Astrocyte (in vitro differentiated cells and primary cell): ENCODE data around the gene SP9. TPM values are rescaled to one million over a fixed set of nuclear protein-coding genes. Genes with fewer than 3 reads are reported as not detected.
A peak's percentile ranks its signal among the peaks of the same experiment; 100 is the strongest.

Experiments used
- DNase-seq: peaks from one replicate; pipeline ENCODE4 v3.0.0-alpha.2; 2010; ENCODE audit warnings: low read depth
- FAIRE-seq: peaks from 2 replicates; lab custom pipeline; 2011; peaks lifted over from hg19 to GRCh38; lab: Jason Lieb, UNC
- H2AFZ ChIP-seq: 2 replicates; pipeline ENCODE4 v1.6.0; 2012; ENCODE audit warnings: low read depth, low read length, inconsistent platforms
- H3K27ac ChIP-seq: 2 replicates; pipeline ENCODE4 v1.5.1; 2011; ENCODE audit warnings: low read depth, low read length, inconsistent platforms
- H3K27me3 ChIP-seq: 2 replicates; pipeline ENCODE4 v1.6.0; 2011; ENCODE audit warnings: low read length, inconsistent platforms; ENCODE audit not compliant: insufficient read depth
- H3K36me3 ChIP-seq: 2 replicates; pipeline ENCODE4 v1.5.1; 2011; ENCODE audit warnings: low read length, inconsistent platforms; ENCODE audit not compliant: insufficient read depth
- H3K4me1 ChIP-seq: 2 replicates; pipeline ENCODE4 v1.5.1; 2011; ENCODE audit warnings: low read length, inconsistent platforms; ENCODE audit not compliant: insufficient read depth
- H3K4me2 ChIP-seq: 2 replicates; pipeline ENCODE4 v1.6.0; 2012; ENCODE audit warnings: low read length, inconsistent platforms
- H3K4me3 ChIP-seq: 2 replicates; pipeline ENCODE4 v1.5.1; 2011; ENCODE audit warnings: low read depth, mild to moderate bottlenecking, low read length, inconsistent platforms; ENCODE audit not compliant: insufficient read depth
- H3K79me2 ChIP-seq: 2 replicates; pipeline ENCODE4 v1.6.0; 2012; ENCODE audit warnings: mild to moderate bottlenecking, low read length, inconsistent platforms; ENCODE audit not compliant: insufficient read depth
- H3K9ac ChIP-seq: 2 replicates; pipeline ENCODE4 v1.6.0; 2012; ENCODE audit warnings: mild to moderate bottlenecking, low read length, inconsistent platforms
- H3K9me3 ChIP-seq: 2 replicates; pipeline ENCODE4 v1.5.1; 2012; ENCODE audit warnings: low read depth, mild to moderate bottlenecking, low read length, inconsistent platforms; ENCODE audit not compliant: insufficient read depth
- H4K20me1 ChIP-seq: 2 replicates; pipeline ENCODE4 v1.6.0; 2012; ENCODE audit warnings: low read length, inconsistent platforms; ENCODE audit not compliant: insufficient read depth
- H3K27ac Mint-ChIP-seq: one replicate; pipeline ENCODE4 v1.8.0; 2021; ENCODE audit warnings: mild to moderate bottlenecking, mixed read lengths; ENCODE audit not compliant: unreplicated experiment
- H3K27me3 Mint-ChIP-seq: one replicate; pipeline ENCODE4 v1.8.0; 2021; ENCODE audit warnings: low read depth, mixed read lengths; ENCODE audit not compliant: unreplicated experiment
- H3K36me3 Mint-ChIP-seq: one replicate; pipeline ENCODE4 v1.8.0; 2021; ENCODE audit warnings: low read depth, mixed read lengths; ENCODE audit not compliant: unreplicated experiment
- H3K4me1 Mint-ChIP-seq: one replicate; pipeline ENCODE4 v1.8.0; 2021; ENCODE audit warnings: low read depth, mixed read lengths; ENCODE audit not compliant: unreplicated experiment
- H3K4me3 Mint-ChIP-seq: one replicate; pipeline ENCODE4 v1.8.0; 2021; ENCODE audit warnings: mild to moderate bottlenecking, moderate library complexity, mixed read lengths; ENCODE audit not compliant: unreplicated experiment
- H3K9me3 Mint-ChIP-seq: one replicate; pipeline ENCODE4 v1.8.0; 2021; ENCODE audit warnings: mild to moderate bottlenecking, mixed read lengths; ENCODE audit not compliant: unreplicated experiment
- EZH2 ChIP-seq: IDR thresholded peaks from 2 replicates; pipeline ENCODE4 v1.6.1; 2012; ENCODE audit warnings: mild to moderate bottlenecking, low read length, inconsistent platforms; ENCODE audit not compliant: insufficient read depth
- total RNA-seq: library from RNA; stranded (reverse); gene quantifications from 2 replicates; pipeline ENCODE4 v1.2.1, GENCODE V29; 2021
- TF ChIP-seq, protein P1 (sequence below): IDR thresholded peaks from 2 replicates; pipeline ENCODE4 v1.5.1; 2011; ENCODE audit warnings: low read depth, mild to moderate bottlenecking, inconsistent platforms, low read length, moderate library complexity; ENCODE audit not compliant: insufficient read depth

Gene SP9
- total RNA-seq, 1 donor from 2014 or later, result not detected

DNA sequence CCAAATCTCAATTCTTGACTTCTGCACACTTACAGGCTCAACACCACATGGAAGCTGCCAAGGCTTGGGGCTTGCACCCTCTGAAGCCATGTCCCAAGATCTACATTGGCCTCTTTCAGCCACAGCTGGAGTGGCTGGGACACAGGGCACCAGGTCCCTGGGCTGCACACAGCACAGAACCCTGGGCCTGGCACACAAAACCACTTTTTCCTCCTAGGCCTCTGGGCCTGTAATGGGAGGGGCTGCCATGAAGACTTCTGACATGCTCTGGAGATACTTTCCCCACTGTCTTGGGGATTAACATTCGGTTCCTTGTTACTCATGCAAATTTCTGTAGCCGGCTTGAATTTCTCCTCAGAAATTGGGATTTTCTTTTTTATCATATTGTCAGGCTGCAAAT is 29.9 kb downstream of the SP9 start:
- Histone ChIP-seq H3K9me3 (peaks cover 5% of the 10 kb centered on the region), H3K4me2 (no peak overlapping the region), H3K27ac (no peak overlapping the region), H3K4me1 (no peaks in the 10 kb centered on the region), H3K36me3 (peaks cover 2% of the 10 kb centered on the region), H3K79me2 (no peaks in the 10 kb centered on the region), H4K20me1 (no peaks in the 10 kb centered on the region), H2AFZ (no peak overlapping the region), H3K4me3 (no peak overlapping the region), H3K27me3 (no peaks in the 10 kb centered on the region), H3K9ac (no peak overlapping the region)
- Mint-ChIP-seq H3K36me3 (peaks cover 33% of the 10 kb centered on the region), H3K27me3 (no peaks in the 10 kb centered on the region), H3K9me3 (peaks cover 13% of the 10 kb centered on the region), H3K27ac (no peak overlapping the region), H3K4me1 (no peaks in the 10 kb centered on the region), H3K4me3 (no peak overlapping the region)
- DNase-seq (no peak), FAIRE-seq (no peak)
- TF ChIP-seq, protein P1, sequence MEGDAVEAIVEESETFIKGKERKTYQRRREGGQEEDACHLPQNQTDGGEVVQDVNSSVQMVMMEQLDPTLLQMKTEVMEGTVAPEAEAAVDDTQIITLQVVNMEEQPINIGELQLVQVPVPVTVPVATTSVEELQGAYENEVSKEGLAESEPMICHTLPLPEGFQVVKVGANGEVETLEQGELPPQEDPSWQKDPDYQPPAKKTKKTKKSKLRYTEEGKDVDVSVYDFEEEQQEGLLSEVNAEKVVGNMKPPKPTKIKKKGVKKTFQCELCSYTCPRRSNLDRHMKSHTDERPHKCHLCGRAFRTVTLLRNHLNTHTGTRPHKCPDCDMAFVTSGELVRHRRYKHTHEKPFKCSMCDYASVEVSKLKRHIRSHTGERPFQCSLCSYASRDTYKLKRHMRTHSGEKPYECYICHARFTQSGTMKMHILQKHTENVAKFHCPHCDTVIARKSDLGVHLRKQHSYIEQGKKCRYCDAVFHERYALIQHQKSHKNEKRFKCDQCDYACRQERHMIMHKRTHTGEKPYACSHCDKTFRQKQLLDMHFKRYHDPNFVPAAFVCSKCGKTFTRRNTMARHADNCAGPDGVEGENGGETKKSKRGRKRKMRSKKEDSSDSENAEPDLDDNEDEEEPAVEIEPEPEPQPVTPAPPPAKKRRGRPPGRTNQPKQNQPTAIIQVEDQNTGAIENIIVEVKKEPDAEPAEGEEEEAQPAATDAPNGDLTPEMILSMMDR, result no peak
- no peak for TF ChIP-seq EZH2

DNA sequence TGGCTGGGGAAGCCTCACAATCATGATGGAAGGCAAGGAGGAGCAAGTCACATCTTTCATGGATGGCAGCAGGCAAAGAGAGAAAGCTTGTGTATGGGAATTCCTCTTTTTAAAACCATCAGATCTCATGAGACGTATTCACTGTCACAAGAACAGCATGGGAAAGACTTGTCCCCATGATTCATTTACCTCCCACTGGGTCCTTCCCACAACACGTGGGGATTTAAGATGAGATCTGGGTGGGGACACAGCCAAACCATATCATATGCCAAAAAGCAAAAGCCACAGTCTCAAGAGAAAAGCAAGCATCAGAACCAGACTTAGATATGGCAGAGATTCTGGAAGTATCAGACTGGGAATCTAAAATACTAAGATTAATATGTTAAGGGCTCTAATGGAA is 30.8 kb downstream of the SP9 start:
- Histone ChIP-seq H3K4me1 (no peaks in the 10 kb centered on the region), H3K27me3 (no peaks in the 10 kb centered on the region), H3K9me3 (peaks cover 5% of the 10 kb centered on the region), H3K79me2 (no peaks in the 10 kb centered on the region), H4K20me1 (no peaks in the 10 kb centered on the region), H3K4me2 (no peak overlapping the region), H3K9ac (no peak overlapping the region), H3K4me3 (no peak overlapping the region), H2AFZ (no peak overlapping the region), H3K36me3 (peaks cover 6% of the 10 kb centered on the region), H3K27ac (no peak overlapping the region)
- no peaks in the 10 kb centered on the region for H3K4me1 Mint-ChIP-seq
- peaks cover 35% of the 10 kb centered on the region for H3K36me3 Mint-ChIP-seq
- DNase-seq, result peak; percentile 12
- no peak overlapping the region for H3K27ac Mint-ChIP-seq
- no peak overlapping the region for H3K4me3 Mint-ChIP-seq
- FAIRE-seq, result no peak
- TF ChIP-seq, protein P1, result no peak
- no peak for TF ChIP-seq EZH2
- H3K9me3 Mint-ChIP-seq, result peaks cover 13% of the 10 kb centered on the region
- H3K27me3 Mint-ChIP-seq, result no peaks in the 10 kb centered on the region

DNA sequence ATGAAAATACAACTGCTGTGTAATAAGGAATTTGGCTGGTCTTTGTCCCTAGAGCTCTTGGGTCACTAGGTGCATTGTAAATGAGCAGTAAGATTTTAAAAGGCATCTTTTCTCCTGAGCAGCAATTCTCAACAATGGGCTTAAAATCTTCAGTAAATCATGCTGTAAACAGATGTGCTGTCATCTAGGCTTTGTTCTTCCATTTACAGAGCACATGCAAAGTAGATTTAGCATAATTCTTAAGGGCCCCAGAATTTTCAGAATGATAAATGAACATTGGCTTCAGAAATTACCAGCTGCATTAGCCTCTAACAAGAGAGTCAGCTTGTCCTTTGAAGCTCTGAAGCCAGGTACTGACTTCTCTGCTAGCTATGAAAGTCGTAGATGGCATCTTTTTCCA is 33.9 kb downstream of the SP9 start:
- Mint-ChIP-seq H3K4me1 (no peaks in the 10 kb centered on the region), H3K36me3 (peaks cover 29% of the 10 kb centered on the region)

More for the DNA sequence above, 33.9 kb downstream of the SP9 start:
- DNase-seq (no peak), FAIRE-seq (no peak)
- no peak overlapping the region for H3K9ac ChIP-seq
- no peaks in the 10 kb centered on the region for H4K20me1 ChIP-seq
- H3K4me3 ChIP-seq, result no peak overlapping the region
- H3K4me3 Mint-ChIP-seq, result no peak overlapping the region
- H3K27ac ChIP-seq, result no peak overlapping the region
- H2AFZ ChIP-seq, result no peak overlapping the region
- no peaks in the 10 kb centered on the region for H3K27me3 ChIP-seq
- no peaks in the 10 kb centered on the region for H3K4me1 ChIP-seq
- no peak overlapping the region for H3K4me2 ChIP-seq
- peaks cover 5% of the 10 kb centered on the region for H3K9me3 ChIP-seq
- peaks cover 10% of the 10 kb centered on the region for H3K9me3 Mint-ChIP-seq
- no peaks in the 10 kb centered on the region for H3K79me2 ChIP-seq
- H3K27me3 Mint-ChIP-seq, result no peaks in the 10 kb centered on the region
- H3K27ac Mint-ChIP-seq, result no peak overlapping the region
- TF ChIP-seq, protein P1, result no peak
- TF ChIP-seq EZH2, result no peak
- H3K36me3 ChIP-seq, result peaks cover 6% of the 10 kb centered on the region
